Measurements from ENCODE around the gene RNF20.
"Not testable (repeated sequence)": the region's sequence is repeated elsewhere in the genome, so short reads cannot be mapped to it uniquely, and the experiment has no call there.

The RNF20 gene

DNA sequence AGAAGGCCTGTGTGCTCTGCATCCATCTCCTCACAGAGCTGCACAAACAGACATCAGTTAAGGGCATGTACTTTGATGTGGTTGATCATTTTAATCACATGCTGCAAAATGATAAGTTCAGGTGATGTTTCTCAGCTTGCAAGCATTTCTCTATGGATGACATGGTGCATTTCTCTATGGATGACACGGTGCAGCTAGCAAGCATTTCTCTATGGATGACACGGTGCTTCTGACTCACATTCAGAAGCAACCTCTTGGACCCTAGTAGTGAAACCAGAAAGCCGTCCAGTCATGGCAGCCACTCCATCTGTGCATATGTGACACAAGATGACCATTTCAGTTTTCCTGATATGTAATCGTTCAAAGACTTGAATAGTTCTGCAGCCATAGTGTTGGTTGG, 24.1 kb upstream of the RNF20 start:
- Histone ChIP-seq H3K4me1 (ENCODE audit: control insufficient read depth, insufficient read depth, low read length) (no peaks in the 10 kb centered on the region), H3K27me3 (ENCODE audit: control insufficient read depth, insufficient read depth, low read length) (no peaks in the 10 kb centered on the region), H3K4me3 (ENCODE audit: low read length) (no peak overlapping the region), H3K9me3 (ENCODE audit: control insufficient read depth, insufficient read depth, low read length) (no peaks in the 10 kb centered on the region), H3K36me3 (ENCODE audit: control insufficient read depth, insufficient read depth, low read length) (no peaks in the 10 kb centered on the region), H3K27ac (ENCODE audit: low read length) (no peak overlapping the region)
- WGBS (ENCODE audit: insufficient coverage, insufficient read length) = no CpG with 5 or more reads among the region's 4 CpGs
- no peak for DNase-seq (ENCODE audit: low read depth, low spot score)

GRCh38 chr9:101510459-101510858, 23.2 kb upstream of the RNF20 start:
- H3K9me3 ChIP-seq (ENCODE audit: control insufficient read depth, insufficient read depth, low read length) = no peaks in the 10 kb centered on the region
- no peaks in the 10 kb centered on the region for H3K36me3 ChIP-seq (ENCODE audit: control insufficient read depth, insufficient read depth, low read length)
- no peak overlapping the region for H3K4me3 ChIP-seq (ENCODE audit: low read length)
- no CpG with 5 or more reads among the region's 6 CpGs for WGBS (ENCODE audit: insufficient coverage, insufficient read length)
- no peaks in the 10 kb centered on the region for H3K27me3 ChIP-seq (ENCODE audit: control insufficient read depth, insufficient read depth, low read length)
- H3K4me1 ChIP-seq (ENCODE audit: control insufficient read depth, insufficient read depth, low read length) = no peaks in the 10 kb centered on the region
- DNase-seq (ENCODE audit: low read depth, low spot score) = no peak
- H3K27ac ChIP-seq (ENCODE audit: low read length) = no peak overlapping the region

DNA sequence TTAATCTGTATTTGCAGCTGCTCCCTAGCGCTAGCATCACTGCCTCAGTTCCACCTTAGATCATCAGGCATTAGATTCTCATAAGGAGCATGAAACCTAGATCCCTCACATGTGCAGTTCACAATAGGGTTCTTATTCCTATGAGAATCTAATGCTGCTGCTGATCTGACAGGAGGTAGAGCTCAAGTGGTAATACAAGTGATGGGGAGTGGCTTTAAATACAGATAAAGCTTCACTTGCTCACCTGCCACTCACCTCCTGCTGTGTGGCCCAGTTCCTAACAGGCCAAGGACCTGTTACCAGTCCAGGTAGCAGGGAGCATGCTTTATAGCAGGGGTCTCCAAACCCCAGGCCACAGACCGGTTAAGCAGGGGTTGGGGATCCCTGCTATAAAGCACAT, 22.6 kb upstream of the RNF20 start:
- no peaks in the 10 kb centered on the region for H3K36me3 ChIP-seq (ENCODE audit: control insufficient read depth, insufficient read depth, low read length)
- no peaks in the 10 kb centered on the region for H3K27me3 ChIP-seq (ENCODE audit: control insufficient read depth, insufficient read depth, low read length)
- H3K4me3 ChIP-seq (ENCODE audit: low read length) = no peak overlapping the region
- DNase-seq (ENCODE audit: low read depth, low spot score) = no peak
- no peaks in the 10 kb centered on the region for H3K9me3 ChIP-seq (ENCODE audit: control insufficient read depth, insufficient read depth, low read length)
- WGBS (ENCODE audit: insufficient coverage, insufficient read length) = no CpG with 5 or more reads among the region's 2 CpGs
- no peak overlapping the region for H3K27ac ChIP-seq (ENCODE audit: low read length)
- H3K4me1 ChIP-seq (ENCODE audit: control insufficient read depth, insufficient read depth, low read length) = no peaks in the 10 kb centered on the region

GRCh38 chr9:101512116-101512515, 21.5 kb upstream of the RNF20 start:
- Histone ChIP-seq H3K9me3 (ENCODE audit: control insufficient read depth, insufficient read depth, low read length) (no peaks in the 10 kb centered on the region), H3K36me3 (ENCODE audit: control insufficient read depth, insufficient read depth, low read length) (no peaks in the 10 kb centered on the region), H3K4me3 (ENCODE audit: low read length) (no peak overlapping the region), H3K27me3 (ENCODE audit: control insufficient read depth, insufficient read depth, low read length) (no peaks in the 10 kb centered on the region), H3K27ac (ENCODE audit: low read length) (no peak overlapping the region), H3K4me1 (ENCODE audit: control insufficient read depth, insufficient read depth, low read length) (no peaks in the 10 kb centered on the region)
- no CpG with 5 or more reads among the region's 3 CpGs for WGBS (ENCODE audit: insufficient coverage, insufficient read length)
- no peak for DNase-seq (ENCODE audit: low read depth, low spot score)

- no peaks in the 10 kb centered on the region for H3K4me1 ChIP-seq (ENCODE audit: control insufficient read depth, insufficient read depth, low read length)
These were observed 20.3 kb upstream of the RNF20 start for GRCh38 chr9:101513351-101513750.

GRCh38 chr9:101514071-101514470, 19.6 kb upstream of the RNF20 start:
- no peaks in the 10 kb centered on the region for H3K27me3 ChIP-seq (ENCODE audit: control insufficient read depth, insufficient read depth, low read length)
- no CpG with 5 or more reads among the region's 2 CpGs for WGBS (ENCODE audit: insufficient coverage, insufficient read length)
- no peak overlapping the region for H3K27ac ChIP-seq (ENCODE audit: low read length)
- DNase-seq (ENCODE audit: low read depth, low spot score) = no peak
- H3K4me3 ChIP-seq (ENCODE audit: low read length) = no peak overlapping the region
- H3K36me3 ChIP-seq (ENCODE audit: control insufficient read depth, insufficient read depth, low read length) = no peaks in the 10 kb centered on the region
- no peaks in the 10 kb centered on the region for H3K4me1 ChIP-seq (ENCODE audit: control insufficient read depth, insufficient read depth, low read length)
- no peaks in the 10 kb centered on the region for H3K9me3 ChIP-seq (ENCODE audit: control insufficient read depth, insufficient read depth, low read length)

More at GRCh38 chr9:101513351-101513750, 20.3 kb upstream of the RNF20 start:
- no peak overlapping the region for H3K4me3 ChIP-seq (ENCODE audit: low read length)
- H3K9me3 ChIP-seq (ENCODE audit: control insufficient read depth, insufficient read depth, low read length) = no peaks in the 10 kb centered on the region
- H3K36me3 ChIP-seq (ENCODE audit: control insufficient read depth, insufficient read depth, low read length) = no peaks in the 10 kb centered on the region
- no peak overlapping the region for H3K27ac ChIP-seq (ENCODE audit: low read length)
- no peaks in the 10 kb centered on the region for H3K27me3 ChIP-seq (ENCODE audit: control insufficient read depth, insufficient read depth, low read length)
- DNase-seq (ENCODE audit: low read depth, low spot score) = no peak

DNA sequence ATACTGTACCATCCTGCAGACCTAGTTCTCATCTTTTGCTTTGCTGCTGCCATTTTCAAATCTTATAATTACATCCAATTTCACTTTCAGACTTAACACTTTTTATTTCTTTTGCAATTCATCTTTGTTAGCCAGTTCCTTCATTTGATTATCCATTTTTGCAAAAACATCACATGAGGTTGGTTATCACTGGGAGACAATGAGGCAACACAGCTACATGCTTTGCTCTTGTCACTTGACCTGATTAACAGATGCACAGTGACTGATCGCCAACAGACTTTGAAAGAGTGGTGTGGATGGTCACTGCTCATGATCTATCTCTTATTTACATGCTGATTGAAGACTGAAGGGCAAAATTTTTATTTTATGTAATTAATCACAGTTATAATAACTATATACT, 17.0 kb upstream of the RNF20 start:
- no peak for DNase-seq (ENCODE audit: low read depth, low spot score)
- H3K4me3 ChIP-seq (ENCODE audit: low read length) = no peak overlapping the region
- WGBS (ENCODE audit: insufficient coverage, insufficient read length) = no CpG with 5 or more reads among the region's 1 CpG

GRCh38 chr9:101518489-101518888, 15.2 kb upstream of the RNF20 start:
- H3K4me3 ChIP-seq (ENCODE audit: low read length); H3K27ac ChIP-seq (ENCODE audit: low read length); H3K27me3 ChIP-seq (ENCODE audit: control insufficient read depth, insufficient read depth, low read length); H3K4me1 ChIP-seq (ENCODE audit: control insufficient read depth, insufficient read depth, low read length); H3K9me3 ChIP-seq (ENCODE audit: control insufficient read depth, insufficient read depth, low read length); H3K36me3 ChIP-seq (ENCODE audit: control insufficient read depth, insufficient read depth, low read length); DNase-seq (ENCODE audit: low read depth, low spot score): not testable (repeated sequence)
- no CpG with 5 or more reads among the region's 3 CpGs for WGBS (ENCODE audit: insufficient coverage, insufficient read length)

More for the DNA sequence above, 17.0 kb upstream of the RNF20 start:
- Histone ChIP-seq H3K27ac (ENCODE audit: low read length) (no peak overlapping the region), H3K9me3 (ENCODE audit: control insufficient read depth, insufficient read depth, low read length) (no peaks in the 10 kb centered on the region), H3K36me3 (ENCODE audit: control insufficient read depth, insufficient read depth, low read length) (no peaks in the 10 kb centered on the region), H3K4me1 (ENCODE audit: control insufficient read depth, insufficient read depth, low read length) (no peaks in the 10 kb centered on the region), H3K27me3 (ENCODE audit: control insufficient read depth, insufficient read depth, low read length) (no peaks in the 10 kb centered on the region)

DNA sequence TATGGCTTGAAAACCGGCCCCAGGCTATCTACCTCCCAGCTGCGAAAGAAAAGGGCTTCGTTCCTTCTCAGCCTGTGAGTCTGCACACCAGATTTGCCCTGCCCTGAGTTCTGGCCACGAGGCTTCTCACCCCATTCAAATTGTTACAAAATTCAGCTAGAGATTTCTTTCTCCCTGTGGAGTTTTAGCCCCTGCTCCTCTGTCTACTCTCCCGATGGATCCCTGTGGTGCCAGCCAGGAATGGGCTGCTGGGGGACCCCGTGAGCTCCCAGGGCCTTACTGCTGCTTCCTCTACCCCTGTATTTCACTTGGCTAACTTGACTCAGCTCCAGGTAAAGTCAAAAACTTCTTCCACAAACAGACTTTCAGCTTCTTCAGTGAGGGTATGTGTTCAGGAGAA, 9.3 kb upstream of the RNF20 start:
- H3K36me3 ChIP-seq (ENCODE audit: control insufficient read depth, insufficient read depth, low read length) = no peaks in the 10 kb centered on the region
- H3K27ac ChIP-seq (ENCODE audit: low read length) = no peak overlapping the region
- DNase-seq (ENCODE audit: low read depth, low spot score) = no peak
- H3K4me1 ChIP-seq (ENCODE audit: control insufficient read depth, insufficient read depth, low read length) = peaks cover 4% of the 10 kb centered on the region; the same call in 1 of the 2 replicates
- WGBS (ENCODE audit: insufficient coverage, insufficient read length) = no CpG with 5 or more reads among the region's 6 CpGs
- no peaks in the 10 kb centered on the region for H3K27me3 ChIP-seq (ENCODE audit: control insufficient read depth, insufficient read depth, low read length)
- no peak overlapping the region for H3K4me3 ChIP-seq (ENCODE audit: low read length)
- H3K9me3 ChIP-seq (ENCODE audit: control insufficient read depth, insufficient read depth, low read length) = no peaks in the 10 kb centered on the region

DNA sequence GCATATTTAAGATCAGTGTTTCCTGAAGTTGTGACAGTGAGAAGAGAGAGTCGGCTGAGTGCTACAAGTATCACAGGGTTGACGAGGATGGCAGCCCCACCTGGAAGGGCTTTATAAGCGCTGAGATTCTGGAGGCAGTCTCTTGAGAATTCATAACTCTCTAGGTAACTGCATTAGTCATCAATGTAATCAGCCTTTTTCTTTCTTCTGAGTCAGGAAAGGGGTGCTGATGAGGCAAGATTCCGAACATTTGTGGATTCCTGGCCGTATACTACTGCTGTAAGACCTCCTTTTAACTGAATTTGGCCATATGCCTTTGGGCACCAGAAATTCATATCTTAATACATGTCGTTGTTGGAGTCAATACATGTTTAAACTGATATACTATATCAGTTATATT, 6.6 kb upstream of the RNF20 start:
- H3K4me3 ChIP-seq (ENCODE audit: low read length) = no peak overlapping the region
- H3K27me3 ChIP-seq (ENCODE audit: control insufficient read depth, insufficient read depth, low read length) = no peaks in the 10 kb centered on the region
- no peaks in the 10 kb centered on the region for H3K36me3 ChIP-seq (ENCODE audit: control insufficient read depth, insufficient read depth, low read length)
- H3K9me3 ChIP-seq (ENCODE audit: control insufficient read depth, insufficient read depth, low read length) = no peaks in the 10 kb centered on the region
- WGBS (ENCODE audit: insufficient coverage, insufficient read length) = no CpG with 5 or more reads among the region's 6 CpGs
- H3K4me1 ChIP-seq (ENCODE audit: control insufficient read depth, insufficient read depth, low read length) = peaks cover 4% of the 10 kb centered on the region; the same call in 1 of the 2 replicates
- no peak for DNase-seq (ENCODE audit: low read depth, low spot score)
- no peak overlapping the region for H3K27ac ChIP-seq (ENCODE audit: low read length)

DNA sequence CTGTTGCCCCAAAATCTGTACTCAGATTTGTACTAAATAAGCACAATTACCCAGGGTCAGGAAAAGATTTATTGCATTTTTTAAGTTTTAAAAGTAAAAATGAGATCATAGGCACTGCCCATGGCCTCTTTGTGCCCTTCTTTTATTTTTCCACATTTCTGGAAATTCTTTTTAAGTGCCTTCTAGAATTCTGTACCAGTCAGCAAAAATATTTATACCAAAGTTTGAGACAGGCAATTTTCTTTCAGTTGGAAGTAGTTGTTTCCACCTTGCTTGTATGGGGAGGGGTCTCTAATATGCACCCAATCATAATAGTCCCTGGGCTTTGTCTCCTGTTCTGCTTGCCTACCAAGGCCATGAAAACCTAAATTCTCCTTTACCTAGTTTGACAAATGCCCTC, 5.6 kb upstream of the RNF20 start:
- Histone ChIP-seq H3K36me3 (ENCODE audit: control insufficient read depth, insufficient read depth, low read length) (no peaks in the 10 kb centered on the region), H3K9me3 (ENCODE audit: control insufficient read depth, insufficient read depth, low read length) (no peaks in the 10 kb centered on the region), H3K27me3 (ENCODE audit: control insufficient read depth, insufficient read depth, low read length) (no peaks in the 10 kb centered on the region), H3K4me3 (ENCODE audit: low read length) (no peak overlapping the region), H3K27ac (ENCODE audit: low read length) (no peak overlapping the region), H3K4me1 (ENCODE audit: control insufficient read depth, insufficient read depth, low read length) (peaks cover 4% of the 10 kb centered on the region; the same call in 1 of the 2 replicates)
- DNase-seq (ENCODE audit: low read depth, low spot score) = no peak
